Left lung (tissue), 10 donors: ENCODE results near the gene CEP78. TPM values are rescaled to one million over a fixed set of nuclear protein-coding genes. Genes with fewer than 3 reads are reported as not detected.

ENCODE experiments used
- ATAC-seq: fragments of 200-7000 bp; cut with Tn5 transposase; one replicate; pipeline ENCODE4 v1.9.1; 2020; ENCODE audit warnings: moderate library complexity
- DNase-seq, 4 donors: peaks; one replicate each; pipeline ENCODE4 v3.0.0-alpha.2; 2013 to 2020
- H3K27ac ChIP-seq, 2 donors: fragments of 200-600 bp; sonication (generic) in 1 of 2; one replicate each; pipeline versions ENCODE4 v1.5.0 to v1.8.0; 2020 to 2021
- H3K27me3 ChIP-seq, 2 donors: fragments of 200-600 bp; sonication (generic) in 1 of 2; one replicate each; pipeline versions ENCODE4 v1.5.0 to v1.8.0; 2020 to 2021
- H3K36me3 ChIP-seq, 2 donors: fragments of 200-600 bp; sonication (generic) in 1 of 2; one replicate each; pipeline versions ENCODE4 v1.5.0 to v1.8.0; 2020 to 2021
- H3K4me1 ChIP-seq, 2 donors: fragments of 200-600 bp; one replicate each; pipeline ENCODE4 v1.8.0; 2021
- H3K4me3 ChIP-seq, 2 donors: fragments of 200-600 bp; sonication (generic) in 1 of 2; one replicate each; pipeline versions ENCODE4 v1.5.0 to v1.8.0; 2020 to 2021; ENCODE audit warnings: mild to moderate bottlenecking in 1 of 2
- H3K9me3 ChIP-seq, 2 donors: fragments of 200-600 bp; sonication (generic) in 1 of 2; one replicate each; pipeline versions ENCODE4 v1.5.0 to v1.8.0; 2020 to 2021
- intact Hi-C, 2 donors: fragments of 100-400 bp; cut with DNase I; formaldehyde crosslinking; loops; one replicate each; pipeline versions ENCODE4 v1.11.2 to v1.14.2; 2022
- polyA plus RNA-seq, 6 donors: library from polyadenylated mRNA; unstranded; fragments of 120-200 nt; gene quantifications; one replicate each; pipeline ENCODE4 v1.2.1, GENCODE V29; 2013; ENCODE audit not compliant: insufficient read length in 6 of 6
- total RNA-seq, 2 donors: library from RNA; stranded (reverse); fragmentation: NEBNext Ultra II Directional; extraction: Animal tissue kit (Norgen Biotek cat#: 25700); gene quantifications; one replicate each; pipeline ENCODE4 v1.2.1, GENCODE V29; 2021
- TF ChIP-seq, protein P1 (sequence below), 2 donors: fragments of 200-600 bp; sonication (generic) in 1 of 2; IDR thresholded peaks; one replicate each; pipeline versions ENCODE4 v1.5.0 to v1.8.0; 2021; ENCODE audit warnings: antibody characterized with exemption in 2 of 2
- donor health status: DM: no; HTN: yes; CAD: no.
- donor health status: DM: no; HTN: no; CAD: no.

CEP78 gene
- total and polyA plus RNA-seq, 8 donors: 14.0 to 43.9 (median 40.1) TPM

DNA sequence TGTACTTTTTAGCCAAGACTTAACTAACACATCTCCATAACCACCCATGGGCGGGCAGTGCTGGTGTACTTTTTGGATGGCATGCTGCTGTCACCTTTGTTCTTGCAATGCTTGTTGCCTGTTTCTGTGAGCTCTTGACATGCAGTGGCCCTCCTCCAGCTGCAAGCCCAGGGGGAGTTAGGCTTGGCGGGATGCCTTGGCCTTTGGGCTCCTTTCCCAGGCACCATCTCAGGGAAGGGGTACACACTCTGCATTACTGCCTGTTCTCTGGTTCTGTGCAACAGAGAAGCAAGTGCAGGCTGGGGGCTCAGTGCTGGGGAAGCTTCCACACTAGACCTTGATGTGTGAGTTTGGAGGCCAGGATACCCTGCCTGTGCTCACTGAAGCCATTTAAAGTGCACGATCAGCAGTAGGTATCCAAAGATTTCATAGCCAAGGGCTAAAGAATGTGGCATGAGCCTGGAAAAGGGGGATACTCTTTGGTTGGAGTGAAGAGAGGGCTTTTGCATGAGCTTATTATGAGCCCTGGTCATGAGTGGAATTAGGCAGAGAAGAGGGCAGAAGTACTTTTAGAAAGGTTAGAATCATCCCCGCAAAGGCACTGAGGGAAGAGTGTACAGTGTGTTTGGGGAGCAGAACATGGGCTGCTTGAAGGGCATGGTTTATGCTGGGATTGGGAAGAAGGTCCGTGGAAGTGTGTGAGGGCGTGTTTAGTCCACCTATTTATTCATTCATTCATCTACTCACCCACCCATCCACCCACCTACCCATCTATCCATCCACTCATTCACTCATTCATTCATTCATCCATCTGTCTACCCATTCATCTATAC lies 83.5 kb downstream of the CEP78 start:
- Histone ChIP-seq H3K9me3 (no peaks in the 10 kb centered on the region), H3K4me1 (no peaks in the 10 kb centered on the region), H3K27me3 (no peaks in the 10 kb centered on the region), H3K36me3 (peaks cover 0 to 29% of the 10 kb centered on the region in 2 donors), H3K4me3 (no peak overlapping the region), H3K27ac (no peak overlapping the region)
- intact Hi-C loops: no loop called here
- no peak for DNase-seq
- TF ChIP-seq, protein P1, sequence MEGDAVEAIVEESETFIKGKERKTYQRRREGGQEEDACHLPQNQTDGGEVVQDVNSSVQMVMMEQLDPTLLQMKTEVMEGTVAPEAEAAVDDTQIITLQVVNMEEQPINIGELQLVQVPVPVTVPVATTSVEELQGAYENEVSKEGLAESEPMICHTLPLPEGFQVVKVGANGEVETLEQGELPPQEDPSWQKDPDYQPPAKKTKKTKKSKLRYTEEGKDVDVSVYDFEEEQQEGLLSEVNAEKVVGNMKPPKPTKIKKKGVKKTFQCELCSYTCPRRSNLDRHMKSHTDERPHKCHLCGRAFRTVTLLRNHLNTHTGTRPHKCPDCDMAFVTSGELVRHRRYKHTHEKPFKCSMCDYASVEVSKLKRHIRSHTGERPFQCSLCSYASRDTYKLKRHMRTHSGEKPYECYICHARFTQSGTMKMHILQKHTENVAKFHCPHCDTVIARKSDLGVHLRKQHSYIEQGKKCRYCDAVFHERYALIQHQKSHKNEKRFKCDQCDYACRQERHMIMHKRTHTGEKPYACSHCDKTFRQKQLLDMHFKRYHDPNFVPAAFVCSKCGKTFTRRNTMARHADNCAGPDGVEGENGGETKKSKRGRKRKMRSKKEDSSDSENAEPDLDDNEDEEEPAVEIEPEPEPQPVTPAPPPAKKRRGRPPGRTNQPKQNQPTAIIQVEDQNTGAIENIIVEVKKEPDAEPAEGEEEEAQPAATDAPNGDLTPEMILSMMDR (IDR thresholded peaks at IDR 0.05): no peak
- no peak for ATAC-seq

DNA sequence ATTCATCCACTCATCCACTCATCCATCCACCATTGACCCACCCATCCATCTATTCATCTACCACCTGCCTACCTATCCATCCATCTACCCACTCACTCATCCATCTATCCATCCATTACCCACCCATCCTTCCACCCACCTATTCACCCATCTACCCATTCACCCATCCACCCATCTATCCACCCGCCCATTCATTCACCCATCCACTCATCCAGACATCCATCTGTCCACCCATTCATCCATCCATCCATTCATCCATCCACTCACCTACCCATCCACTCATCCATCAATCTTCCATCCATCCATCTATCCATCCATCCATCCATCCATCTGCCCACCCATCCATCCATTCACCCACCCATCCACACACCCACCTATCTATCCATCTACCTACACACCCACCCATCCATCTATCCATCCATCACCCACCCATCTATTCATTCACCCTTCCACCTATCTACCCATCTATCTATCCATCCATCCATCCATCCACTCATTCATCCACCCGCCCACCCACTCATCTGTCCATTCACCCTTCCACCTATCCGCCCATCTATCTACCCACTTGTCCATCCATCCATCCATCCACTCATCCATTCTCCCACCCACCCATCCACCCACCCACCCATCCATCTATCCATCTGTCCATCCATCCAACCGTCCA lies 84.3 kb downstream of the CEP78 start:
- intact Hi-C loops: no loop called here
- Histone ChIP-seq H3K27me3 (no peaks in the 10 kb centered on the region), H3K36me3 (peaks cover 0 to 29% of the 10 kb centered on the region in 2 donors), H3K4me1 (no peaks in the 10 kb centered on the region), H3K4me3 (no peak overlapping the region), H3K27ac (no peak overlapping the region), H3K9me3 (no peaks in the 10 kb centered on the region)
- DNase-seq (no peak), ATAC-seq (no peak)
- TF ChIP-seq, protein P1 (IDR thresholded peaks at IDR 0.05): no peak

DNA sequence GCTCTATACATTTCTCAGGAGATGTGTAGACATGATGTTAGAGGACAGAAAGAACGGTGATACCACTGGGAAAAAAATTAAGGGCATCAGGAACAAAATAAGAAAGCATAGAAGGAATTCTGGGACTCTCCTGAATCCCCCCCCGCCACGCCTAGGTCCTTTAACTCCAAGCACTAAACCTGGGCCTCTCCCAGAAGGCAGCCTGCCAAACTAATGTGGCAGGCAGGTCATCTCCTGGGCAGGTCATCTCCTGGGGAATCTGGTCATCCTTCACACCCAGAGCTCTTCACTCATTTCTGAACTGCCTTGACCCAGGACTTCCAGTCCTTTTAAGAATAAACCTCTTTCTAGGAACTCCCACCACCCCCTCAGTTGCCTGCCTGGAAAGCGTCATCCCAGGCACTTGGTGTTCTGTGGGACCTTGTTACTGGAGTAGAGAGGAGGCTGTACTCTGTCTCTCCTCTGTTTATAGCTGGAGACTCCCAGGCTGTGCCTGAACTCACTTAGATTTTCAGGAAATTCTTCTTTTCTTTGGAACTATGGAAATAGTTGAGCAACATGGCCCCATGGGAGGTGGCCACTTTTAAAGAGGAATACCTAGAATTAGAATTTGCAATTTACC lies 85.1 kb downstream of the CEP78 start:
- Histone ChIP-seq H3K4me3 (no peak overlapping the region), H3K4me1 (no peaks in the 10 kb centered on the region), H3K27ac (no peak overlapping the region), H3K27me3 (no peaks in the 10 kb centered on the region), H3K9me3 (no peaks in the 10 kb centered on the region), H3K36me3 (peaks cover 0 to 29% of the 10 kb centered on the region in 2 donors)
- intact Hi-C loops: no loop called here
- DNase-seq (no peak), ATAC-seq (no peak)
- TF ChIP-seq, protein P1 (IDR thresholded peaks at IDR 0.05): no peak

DNA sequence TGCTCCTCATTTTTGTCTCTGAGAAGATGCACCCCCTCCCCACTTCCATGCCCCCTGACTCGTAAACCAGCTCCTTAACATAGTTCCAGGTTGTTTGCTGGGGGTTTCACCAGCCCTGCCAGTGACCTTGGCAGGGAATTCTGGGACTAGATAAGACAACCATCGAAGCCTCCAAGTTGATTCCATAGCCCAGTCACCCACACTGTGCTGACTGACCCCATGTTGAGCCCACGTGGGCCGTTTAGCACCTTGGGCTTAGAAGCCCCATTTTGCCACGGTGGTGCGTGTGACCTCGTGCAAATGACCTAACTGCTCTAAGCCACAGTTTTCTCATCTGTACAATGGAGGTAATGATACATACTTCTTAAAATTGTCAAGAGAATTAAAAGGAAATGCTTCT lies 85.6 kb downstream of the CEP78 start:
- no peak overlapping the region for H3K4me3 ChIP-seq
- intact Hi-C loops: no loop called here
- no peak overlapping the region for H3K27ac ChIP-seq
- no peaks in the 10 kb centered on the region for H3K9me3 ChIP-seq
- TF ChIP-seq, protein P1 (IDR thresholded peaks at IDR 0.05): no peak
- no peaks in the 10 kb centered on the region for H3K4me1 ChIP-seq
- peaks cover 0 to 23% of the 10 kb centered on the region in 2 donors for H3K36me3 ChIP-seq
- no peak for DNase-seq
- ATAC-seq: no peak
- no peaks in the 10 kb centered on the region for H3K27me3 ChIP-seq

DNA sequence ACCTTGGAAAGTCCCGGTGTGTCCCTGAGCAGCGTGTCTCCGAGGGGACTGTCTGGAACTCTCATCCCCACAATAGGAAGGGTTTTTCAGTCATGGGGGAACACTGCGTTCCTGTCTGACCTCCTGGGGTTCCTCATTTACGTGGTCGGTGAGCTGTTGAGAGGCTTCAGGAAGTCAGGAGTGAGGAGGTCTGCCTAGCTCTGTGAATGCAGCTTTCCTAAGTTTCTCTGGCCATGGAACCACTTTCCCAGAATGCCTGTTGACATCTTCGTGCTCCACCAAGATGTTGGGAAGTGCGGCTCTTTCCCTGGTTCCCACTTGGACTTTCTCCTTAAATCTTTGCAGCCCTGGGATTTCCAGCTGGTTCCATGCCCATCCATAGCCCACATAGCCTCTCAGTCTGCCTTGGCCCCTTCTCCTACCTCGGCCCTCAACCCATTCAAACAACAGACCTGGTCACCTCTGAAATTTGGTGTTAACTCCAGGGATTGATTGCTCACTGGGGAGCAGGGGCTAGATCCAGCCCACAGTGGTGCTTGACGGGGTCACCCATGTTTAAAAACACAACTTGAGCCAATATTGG lies 88.3 kb downstream of the CEP78 start:
- intact Hi-C loops: no loop called here
- no peak for DNase-seq
- Histone ChIP-seq H3K4me1 (no peaks in the 10 kb centered on the region), H3K4me3 (no peak overlapping the region), H3K27me3 (no peaks in the 10 kb centered on the region), H3K36me3 (peaks cover 0 to 8% of the 10 kb centered on the region in 2 donors), H3K27ac (no peak overlapping the region), H3K9me3 (no peaks in the 10 kb centered on the region)
- ATAC-seq: no peak
- TF ChIP-seq, protein P1 (IDR thresholded peaks at IDR 0.05): no peak
